SK-N-SH treated with all-trans-retinoic acid at 6 μM for 48 hours (cell line): ENCODE measurements around the gene TMEM87B.

Source experiments
- ATAC-seq: fragments of 200-7000 bp; cut with Tn5 transposase; 3 replicates; pipeline ENCODE4 v1.9.1; 2020; ENCODE audit warnings: mild to moderate bottlenecking, moderate library complexity
- ARNTL ChIP-seq: fragments of 450-650 bp; formaldehyde crosslinking; IDR thresholded peaks from 2 replicates; pipeline ENCODE4 v1.5.0; 2020; ENCODE audit warnings: low read depth, mild to moderate bottlenecking, moderate library complexity, borderline replicate concordance
- CSDC2 ChIP-seq: fragments of 250-450 bp; sonication (Bioruptor Pico); IDR thresholded peaks from 2 replicates; pipeline ENCODE4 v1.5.0; 2020; ENCODE audit warnings: mild to moderate bottlenecking, moderate library complexity
- ESRRG ChIP-seq: fragments of 250-450 bp; sonication (Bioruptor Pico); IDR thresholded peaks from 2 replicates; pipeline ENCODE4 v1.6.1; 2021; ENCODE audit warnings: mild to moderate bottlenecking
- GLIS3 ChIP-seq: fragments of 250-450 bp; sonication (Bioruptor Pico); IDR thresholded peaks from 2 replicates; pipeline ENCODE4 v1.5.0; 2020; ENCODE audit warnings: mild to moderate bottlenecking, moderate library complexity
- ISL1 ChIP-seq: fragments of 250-450 bp; sonication (Bioruptor Pico); IDR thresholded peaks from 2 replicates; pipeline ENCODE4 v2.1.2; 2022; ENCODE audit warnings: mild to moderate bottlenecking, moderate library complexity
- OSR1 ChIP-seq: fragments of 250-450 bp; sonication (Bioruptor Pico); IDR thresholded peaks from 2 replicates; pipeline ENCODE4 v1.8.0; 2022; ENCODE audit warnings: moderate library complexity, mild to moderate bottlenecking, inconsistent platforms
- PPARA ChIP-seq: fragments of 250-450 bp; sonication (Bioruptor Pico); IDR thresholded peaks from 2 replicates; pipeline ENCODE4 v1.5.0; 2020; ENCODE audit warnings: mild to moderate bottlenecking, borderline replicate concordance
- SNAI2 ChIP-seq: fragments of 250-450 bp; sonication (Bioruptor Pico); IDR thresholded peaks from 2 replicates; pipeline ENCODE4 v1.5.0; 2020; ENCODE audit warnings: mild to moderate bottlenecking, moderate library complexity
- TCF4 ChIP-seq: fragments of 250-450 bp; sonication (Bioruptor Pico); IDR thresholded peaks from 2 replicates; pipeline ENCODE4 v1.8.0; 2021; ENCODE audit warnings: mild to moderate bottlenecking, moderate library complexity, borderline replicate concordance
- TOX ChIP-seq: fragments of 250-450 bp; sonication (Bioruptor Pico); IDR thresholded peaks from 2 replicates; pipeline ENCODE4 v1.8.0; 2021; ENCODE audit warnings: mild to moderate bottlenecking, moderate library complexity, borderline replicate concordance
- ZC3H10 ChIP-seq: fragments of 250-450 bp; sonication (Bioruptor Pico); IDR thresholded peaks from 2 replicates; pipeline ENCODE4 v1.5.1; 2021; ENCODE audit warnings: mild to moderate bottlenecking, moderate library complexity
- ZFP3 ChIP-seq: fragments of 250-450 bp; sonication (Bioruptor Pico); IDR thresholded peaks from 2 replicates; pipeline ENCODE4 v1.5.0; 2020; ENCODE audit warnings: mild to moderate bottlenecking, moderate library complexity
- ZFP30 ChIP-seq: fragments of 450-650 bp; formaldehyde crosslinking; IDR thresholded peaks from 2 replicates; pipeline ENCODE4 v1.5.0; 2022; ENCODE audit warnings: mild to moderate bottlenecking, moderate library complexity
- ZNF70 ChIP-seq: fragments of 450-650 bp; formaldehyde crosslinking; IDR thresholded peaks from 2 replicates; pipeline ENCODE4 v1.5.0; 2020; ENCODE audit warnings: mild to moderate bottlenecking, moderate library complexity
- ZNF8 ChIP-seq: fragments of 450-650 bp; formaldehyde crosslinking; IDR thresholded peaks from 2 replicates; pipeline ENCODE4 v1.5.0; 2020; ENCODE audit warnings: mild to moderate bottlenecking, moderate library complexity
- TF ChIP-seq, protein P1 (sequence below): fragments of 250-450 bp; sonication (Bioruptor Pico); IDR thresholded peaks from 2 replicates; pipeline ENCODE4 v1.5.0; 2020; ENCODE audit warnings: mild to moderate bottlenecking, moderate library complexity
- TF ChIP-seq, protein P2 (sequence below): fragments of 250-450 bp; sonication (Bioruptor Pico); IDR thresholded peaks from 2 replicates; pipeline ENCODE4 v1.5.1; 2021; ENCODE audit warnings: mild to moderate bottlenecking, moderate library complexity
- TF ChIP-seq, protein P3 (sequence below): fragments of 250-450 bp; sonication (Bioruptor Pico); IDR thresholded peaks from 2 replicates; pipeline ENCODE4 v1.5.1; 2020; ENCODE audit warnings: low read depth, mild to moderate bottlenecking, moderate library complexity
- TF ChIP-seq, protein P4 (sequence below): fragments of 250-450 bp; sonication (Bioruptor Pico); IDR thresholded peaks from 2 replicates; pipeline ENCODE4 v1.8.0; 2021; ENCODE audit warnings: low read depth, mild to moderate bottlenecking, moderate library complexity, borderline replicate concordance
- TF ChIP-seq, protein P5 (sequence below): fragments of 250-450 bp; sonication (Bioruptor Pico); IDR thresholded peaks from 2 replicates; pipeline ENCODE4 v1.8.0; 2020; ENCODE audit warnings: mild to moderate bottlenecking, moderate library complexity, borderline replicate concordance

Gene TMEM87B

DNA sequence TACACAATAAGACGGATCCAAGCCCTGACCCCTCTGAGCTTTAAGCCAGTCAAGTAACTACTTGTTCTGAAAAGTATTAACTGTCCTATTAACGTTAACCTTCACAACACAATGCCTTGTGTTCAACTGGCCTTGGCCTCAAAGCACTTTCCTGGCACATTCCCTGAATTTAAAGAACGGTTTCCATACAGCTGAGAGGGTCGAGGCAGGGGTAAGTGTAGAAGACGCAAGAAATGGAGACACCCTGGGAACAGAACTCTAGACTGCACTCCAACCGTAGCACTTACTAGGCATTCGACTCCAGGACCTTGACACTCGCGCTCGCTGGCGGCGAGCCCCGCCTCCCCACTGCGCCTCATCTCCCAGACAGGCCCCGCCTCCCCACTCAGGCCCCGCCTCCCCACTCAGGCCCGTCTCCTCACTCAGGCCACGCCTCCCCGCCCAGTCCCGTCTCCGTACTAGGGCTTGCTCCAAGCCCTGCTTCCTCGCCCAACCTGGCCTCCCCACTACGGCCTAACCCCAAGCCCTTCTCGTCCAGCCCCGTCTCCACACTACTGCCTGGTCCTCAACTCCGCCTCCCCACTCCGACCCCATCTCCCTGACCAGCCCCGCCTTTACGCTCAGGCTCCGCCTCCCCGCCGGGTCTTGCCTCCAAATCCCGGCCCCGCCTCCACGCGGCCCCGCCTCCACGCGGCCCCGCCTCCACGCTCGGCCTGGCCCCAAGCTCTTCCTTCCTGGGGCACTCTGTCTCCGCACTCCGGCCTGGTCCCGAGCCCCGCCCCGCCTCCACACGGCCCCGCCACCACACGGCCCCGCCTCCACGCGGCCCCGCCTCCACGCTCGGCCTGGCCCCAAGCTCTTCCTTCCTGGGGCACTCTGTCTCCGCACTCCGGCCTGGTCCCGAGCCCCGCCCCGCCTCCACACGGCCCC is 887 bp upstream of the TMEM87B start:
- TF ChIP-seq, protein P1, sequence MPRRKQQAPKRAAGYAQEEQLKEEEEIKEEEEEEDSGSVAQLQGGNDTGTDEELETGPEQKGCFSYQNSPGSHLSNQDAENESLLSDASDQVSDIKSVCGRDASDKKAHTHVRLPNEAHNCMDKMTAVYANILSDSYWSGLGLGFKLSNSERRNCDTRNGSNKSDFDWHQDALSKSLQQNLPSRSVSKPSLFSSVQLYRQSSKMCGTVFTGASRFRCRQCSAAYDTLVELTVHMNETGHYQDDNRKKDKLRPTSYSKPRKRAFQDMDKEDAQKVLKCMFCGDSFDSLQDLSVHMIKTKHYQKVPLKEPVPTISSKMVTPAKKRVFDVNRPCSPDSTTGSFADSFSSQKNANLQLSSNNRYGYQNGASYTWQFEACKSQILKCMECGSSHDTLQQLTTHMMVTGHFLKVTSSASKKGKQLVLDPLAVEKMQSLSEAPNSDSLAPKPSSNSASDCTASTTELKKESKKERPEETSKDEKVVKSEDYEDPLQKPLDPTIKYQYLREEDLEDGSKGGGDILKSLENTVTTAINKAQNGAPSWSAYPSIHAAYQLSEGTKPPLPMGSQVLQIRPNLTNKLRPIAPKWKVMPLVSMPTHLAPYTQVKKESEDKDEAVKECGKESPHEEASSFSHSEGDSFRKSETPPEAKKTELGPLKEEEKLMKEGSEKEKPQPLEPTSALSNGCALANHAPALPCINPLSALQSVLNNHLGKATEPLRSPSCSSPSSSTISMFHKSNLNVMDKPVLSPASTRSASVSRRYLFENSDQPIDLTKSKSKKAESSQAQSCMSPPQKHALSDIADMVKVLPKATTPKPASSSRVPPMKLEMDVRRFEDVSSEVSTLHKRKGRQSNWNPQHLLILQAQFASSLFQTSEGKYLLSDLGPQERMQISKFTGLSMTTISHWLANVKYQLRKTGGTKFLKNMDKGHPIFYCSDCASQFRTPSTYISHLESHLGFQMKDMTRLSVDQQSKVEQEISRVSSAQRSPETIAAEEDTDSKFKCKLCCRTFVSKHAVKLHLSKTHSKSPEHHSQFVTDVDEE (CRISPR knock-in tag): no peak
- TF ChIP-seq ZNF70 (CRISPR knock-in tag) (no peak), OSR1 (no peak), ZFP3 (CRISPR knock-in tag) (no peak), ARNTL (CRISPR knock-in tag) (no peak)
- TF ChIP-seq, protein P2, sequence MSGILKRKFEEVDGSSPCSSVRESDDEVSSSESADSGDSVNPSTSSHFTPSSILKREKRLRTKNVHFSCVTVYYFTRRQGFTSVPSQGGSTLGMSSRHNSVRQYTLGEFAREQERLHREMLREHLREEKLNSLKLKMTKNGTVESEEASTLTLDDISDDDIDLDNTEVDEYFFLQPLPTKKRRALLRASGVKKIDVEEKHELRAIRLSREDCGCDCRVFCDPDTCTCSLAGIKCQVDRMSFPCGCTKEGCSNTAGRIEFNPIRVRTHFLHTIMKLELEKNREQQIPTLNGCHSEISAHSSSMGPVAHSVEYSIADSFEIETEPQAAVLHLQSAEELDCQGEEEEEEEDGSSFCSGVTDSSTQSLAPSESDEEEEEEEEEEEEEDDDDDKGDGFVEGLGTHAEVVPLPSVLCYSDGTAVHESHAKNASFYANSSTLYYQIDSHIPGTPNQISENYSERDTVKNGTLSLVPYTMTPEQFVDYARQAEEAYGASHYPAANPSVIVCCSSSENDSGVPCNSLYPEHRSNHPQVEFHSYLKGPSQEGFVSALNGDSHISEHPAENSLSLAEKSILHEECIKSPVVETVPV (CRISPR knock-in tag): no peak
- ATAC-seq: peak; percentile 75

DNA sequence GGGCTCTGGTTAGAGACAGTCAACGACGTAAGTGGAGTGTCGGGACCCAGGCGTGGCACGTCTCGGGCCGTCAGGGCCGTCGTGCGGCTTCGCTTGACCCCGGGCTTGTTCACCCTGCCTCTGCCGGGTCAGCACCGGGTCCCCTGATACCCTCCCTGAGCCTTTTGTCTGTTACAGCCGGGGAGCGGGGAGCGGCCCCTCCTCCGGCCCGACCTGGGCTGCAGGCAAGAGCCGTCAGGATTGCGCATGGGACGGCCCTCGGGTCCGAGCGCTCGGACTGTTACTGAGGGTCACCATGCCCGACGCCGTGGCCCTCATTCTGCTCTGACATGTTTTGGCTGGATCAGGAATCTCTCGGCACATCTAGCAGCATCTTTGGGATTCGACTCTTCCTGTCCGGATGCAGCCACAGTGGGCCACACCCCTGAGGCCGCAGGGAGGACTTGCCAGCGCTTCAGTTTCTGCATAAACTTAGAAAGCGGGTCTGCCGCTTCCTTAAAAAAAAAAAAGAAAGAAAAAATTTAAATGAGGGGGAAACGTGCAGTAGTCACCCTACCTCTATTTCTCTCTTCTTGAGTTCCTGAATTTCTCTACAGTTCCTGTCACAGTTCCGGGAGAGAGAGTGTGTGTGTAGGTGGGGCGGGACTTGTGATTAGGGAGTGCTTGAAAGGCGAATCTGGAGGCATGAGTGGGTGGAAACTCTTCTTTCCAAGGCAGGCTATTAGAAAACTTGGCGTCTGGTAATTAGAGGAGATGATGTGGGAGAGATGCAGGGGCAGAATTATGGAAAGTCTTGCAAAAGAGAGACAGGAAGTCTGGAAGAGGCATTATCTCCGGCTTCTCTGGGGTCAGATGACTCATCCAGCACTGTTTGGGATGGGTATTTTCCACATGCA is 909 bp downstream of the TMEM87B start:
- peak; percentile 62 for ATAC-seq
- TF ChIP-seq ZC3H10: no peak
- peak; percentile 58 for TF ChIP-seq ISL1
- TF ChIP-seq, protein P3, sequence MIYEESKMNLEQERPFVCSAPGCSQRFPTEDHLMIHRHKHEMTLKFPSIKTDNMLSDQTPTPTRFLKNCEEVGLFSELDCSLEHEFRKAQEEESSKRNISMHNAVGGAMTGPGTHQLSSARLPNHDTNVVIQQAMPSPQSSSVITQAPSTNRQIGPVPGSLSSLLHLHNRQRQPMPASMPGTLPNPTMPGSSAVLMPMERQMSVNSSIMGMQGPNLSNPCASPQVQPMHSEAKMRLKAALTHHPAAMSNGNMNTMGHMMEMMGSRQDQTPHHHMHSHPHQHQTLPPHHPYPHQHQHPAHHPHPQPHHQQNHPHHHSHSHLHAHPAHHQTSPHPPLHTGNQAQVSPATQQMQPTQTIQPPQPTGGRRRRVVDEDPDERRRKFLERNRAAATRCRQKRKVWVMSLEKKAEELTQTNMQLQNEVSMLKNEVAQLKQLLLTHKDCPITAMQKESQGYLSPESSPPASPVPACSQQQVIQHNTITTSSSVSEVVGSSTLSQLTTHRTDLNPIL: 0 out of 2 replicates have a peak, but pooled peaks have one; percentile 15
- no peak for TF ChIP-seq ARNTL (CRISPR knock-in tag)
- no peak for TF ChIP-seq ESRRG (CRISPR knock-in tag)
- TF ChIP-seq CSDC2 (CRISPR knock-in tag): no peak

DNA sequence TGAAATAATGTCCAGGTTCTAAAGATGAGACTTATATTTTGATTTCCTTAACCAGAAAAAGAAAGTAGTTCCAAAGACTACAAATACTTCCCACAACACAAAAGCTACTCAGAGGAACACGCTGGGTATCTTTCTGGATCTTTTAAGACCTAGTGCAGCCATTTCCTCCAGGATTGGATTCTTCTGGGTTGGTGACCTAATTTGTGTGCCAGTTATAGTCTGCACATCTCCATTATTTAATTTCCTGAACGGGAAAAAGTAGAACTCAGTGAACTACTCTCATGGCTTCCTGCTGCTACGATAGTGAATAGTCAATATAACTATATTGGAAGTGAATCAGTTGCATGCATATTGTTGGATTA is 1.5 kb downstream of the TMEM87B start:
- TF ChIP-seq ZC3H10: no peak
- TF ChIP-seq PPARA (CRISPR knock-in tag): no peak
- no peak for TF ChIP-seq ISL1
- no peak for TF ChIP-seq SNAI2 (CRISPR knock-in tag)
- TF ChIP-seq GLIS3 (CRISPR knock-in tag): no peak
- no peak for TF ChIP-seq ARNTL (CRISPR knock-in tag)
- TF ChIP-seq, protein P4, sequence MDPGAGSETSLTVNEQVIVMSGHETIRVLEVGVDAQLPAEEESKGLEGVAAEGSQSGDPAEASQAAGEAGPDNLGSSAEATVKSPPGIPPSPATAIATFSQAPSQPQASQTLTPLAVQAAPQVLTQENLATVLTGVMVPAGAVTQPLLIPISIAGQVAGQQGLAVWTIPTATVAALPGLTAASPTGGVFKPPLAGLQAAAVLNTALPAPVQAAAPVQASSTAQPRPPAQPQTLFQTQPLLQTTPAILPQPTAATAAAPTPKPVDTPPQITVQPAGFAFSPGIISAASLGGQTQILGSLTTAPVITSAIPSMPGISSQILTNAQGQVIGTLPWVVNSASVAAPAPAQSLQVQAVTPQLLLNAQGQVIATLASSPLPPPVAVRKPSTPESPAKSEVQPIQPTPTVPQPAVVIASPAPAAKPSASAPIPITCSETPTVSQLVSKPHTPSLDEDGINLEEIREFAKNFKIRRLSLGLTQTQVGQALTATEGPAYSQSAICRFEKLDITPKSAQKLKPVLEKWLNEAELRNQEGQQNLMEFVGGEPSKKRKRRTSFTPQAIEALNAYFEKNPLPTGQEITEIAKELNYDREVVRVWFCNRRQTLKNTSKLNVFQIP: no peak
- no peak for TF ChIP-seq ZNF8 (CRISPR knock-in tag)
- no peak for TF ChIP-seq ZFP3 (CRISPR knock-in tag)
- TF ChIP-seq ZNF70 (CRISPR knock-in tag): no peak
- TF ChIP-seq, protein P5, sequence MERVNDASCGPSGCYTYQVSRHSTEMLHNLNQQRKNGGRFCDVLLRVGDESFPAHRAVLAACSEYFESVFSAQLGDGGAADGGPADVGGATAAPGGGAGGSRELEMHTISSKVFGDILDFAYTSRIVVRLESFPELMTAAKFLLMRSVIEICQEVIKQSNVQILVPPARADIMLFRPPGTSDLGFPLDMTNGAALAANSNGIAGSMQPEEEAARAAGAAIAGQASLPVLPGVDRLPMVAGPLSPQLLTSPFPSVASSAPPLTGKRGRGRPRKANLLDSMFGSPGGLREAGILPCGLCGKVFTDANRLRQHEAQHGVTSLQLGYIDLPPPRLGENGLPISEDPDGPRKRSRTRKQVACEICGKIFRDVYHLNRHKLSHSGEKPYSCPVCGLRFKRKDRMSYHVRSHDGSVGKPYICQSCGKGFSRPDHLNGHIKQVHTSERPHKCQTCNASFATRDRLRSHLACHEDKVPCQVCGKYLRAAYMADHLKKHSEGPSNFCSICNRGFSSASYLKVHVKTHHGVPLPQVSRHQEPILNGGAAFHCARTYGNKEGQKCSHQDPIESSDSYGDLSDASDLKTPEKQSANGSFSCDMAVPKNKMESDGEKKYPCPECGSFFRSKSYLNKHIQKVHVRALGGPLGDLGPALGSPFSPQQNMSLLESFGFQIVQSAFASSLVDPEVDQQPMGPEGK: no peak
- TF ChIP-seq TCF4: no peak
- TF ChIP-seq, protein P2 (CRISPR knock-in tag): no peak
- TF ChIP-seq TOX (CRISPR knock-in tag): no peak
- TF ChIP-seq ZFP30 (CRISPR knock-in tag): no peak
- TF ChIP-seq, protein P3: no peak
- no peak for ATAC-seq
